Measurements from ENCODE around the gene PSMD11. TPM values are rescaled to one million over a fixed set of nuclear protein-coding genes. Genes with fewer than 3 reads are reported as not detected.

Gene PSMD11
- polyA plus RNA-seq, 1 of the 3 experiments (the other 2 are of a cell fraction), result 63.1 TPM

DNA sequence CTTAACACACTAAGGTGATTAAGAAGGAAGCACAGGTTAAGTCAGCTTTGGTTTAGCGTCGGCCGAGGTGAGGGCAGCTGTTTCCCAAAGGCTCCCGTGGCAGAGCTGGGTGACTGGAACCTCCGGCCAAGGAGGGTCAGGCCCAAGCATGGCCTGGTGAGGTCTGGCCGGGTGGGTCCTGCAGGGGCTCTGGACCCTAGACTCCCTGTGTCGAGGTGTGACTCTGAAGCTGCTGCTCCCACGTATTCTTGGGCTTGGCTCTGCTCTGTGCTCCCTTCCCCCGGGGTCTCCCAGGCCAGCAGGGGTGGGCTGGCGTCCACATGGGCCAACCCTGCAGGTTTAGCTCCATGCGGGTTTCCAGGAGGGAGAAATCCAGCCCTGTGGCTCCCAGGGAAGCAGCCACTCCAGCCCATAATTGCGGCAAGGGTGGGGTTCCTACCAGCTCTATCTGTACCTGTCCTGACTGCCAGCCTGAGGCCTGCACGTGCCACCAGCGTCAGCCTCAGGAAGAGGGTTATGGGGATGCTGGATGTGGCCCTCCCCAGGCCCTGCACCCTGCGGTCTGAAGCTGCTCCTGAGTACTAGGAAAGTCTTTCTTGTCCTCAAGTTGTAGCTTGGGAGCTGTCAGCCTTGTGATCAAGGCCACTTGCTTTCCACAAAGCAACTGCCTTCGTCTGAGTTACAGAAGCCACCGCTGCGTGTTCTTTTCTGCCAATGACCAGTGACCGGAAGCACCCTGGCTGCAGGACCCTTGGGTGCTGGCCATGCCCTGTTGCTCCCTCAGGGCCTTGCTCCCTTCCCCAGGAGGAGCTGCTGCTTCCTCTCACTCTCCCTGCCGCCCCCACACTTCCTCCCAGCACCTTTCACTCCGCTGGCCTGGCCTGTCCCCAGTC is 47.3 kb downstream of the PSMD11 start (continued):
- TF ChIP-seq, protein P1, sequence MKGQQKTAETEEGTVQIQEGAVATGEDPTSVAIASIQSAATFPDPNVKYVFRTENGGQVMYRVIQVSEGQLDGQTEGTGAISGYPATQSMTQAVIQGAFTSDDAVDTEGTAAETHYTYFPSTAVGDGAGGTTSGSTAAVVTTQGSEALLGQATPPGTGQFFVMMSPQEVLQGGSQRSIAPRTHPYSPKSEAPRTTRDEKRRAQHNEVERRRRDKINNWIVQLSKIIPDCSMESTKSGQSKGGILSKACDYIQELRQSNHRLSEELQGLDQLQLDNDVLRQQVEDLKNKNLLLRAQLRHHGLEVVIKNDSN (IDR thresholded peaks at IDR 0.05; ENCODE audit: borderline replicate concordance, low read depth), result no peak
- no peak for TF ChIP-seq RFX5 (IDR thresholded peaks at IDR 0.05; ENCODE audit: low read length)
- TF ChIP-seq CHD2 (IDR thresholded peaks at IDR 0.05; ENCODE audit: low read length, partially characterized antibody), result no peak
- no peak for TF ChIP-seq FOXM1 (IDR thresholded peaks at IDR 0.05; ENCODE audit: low read depth)
- TF ChIP-seq, protein P2, sequence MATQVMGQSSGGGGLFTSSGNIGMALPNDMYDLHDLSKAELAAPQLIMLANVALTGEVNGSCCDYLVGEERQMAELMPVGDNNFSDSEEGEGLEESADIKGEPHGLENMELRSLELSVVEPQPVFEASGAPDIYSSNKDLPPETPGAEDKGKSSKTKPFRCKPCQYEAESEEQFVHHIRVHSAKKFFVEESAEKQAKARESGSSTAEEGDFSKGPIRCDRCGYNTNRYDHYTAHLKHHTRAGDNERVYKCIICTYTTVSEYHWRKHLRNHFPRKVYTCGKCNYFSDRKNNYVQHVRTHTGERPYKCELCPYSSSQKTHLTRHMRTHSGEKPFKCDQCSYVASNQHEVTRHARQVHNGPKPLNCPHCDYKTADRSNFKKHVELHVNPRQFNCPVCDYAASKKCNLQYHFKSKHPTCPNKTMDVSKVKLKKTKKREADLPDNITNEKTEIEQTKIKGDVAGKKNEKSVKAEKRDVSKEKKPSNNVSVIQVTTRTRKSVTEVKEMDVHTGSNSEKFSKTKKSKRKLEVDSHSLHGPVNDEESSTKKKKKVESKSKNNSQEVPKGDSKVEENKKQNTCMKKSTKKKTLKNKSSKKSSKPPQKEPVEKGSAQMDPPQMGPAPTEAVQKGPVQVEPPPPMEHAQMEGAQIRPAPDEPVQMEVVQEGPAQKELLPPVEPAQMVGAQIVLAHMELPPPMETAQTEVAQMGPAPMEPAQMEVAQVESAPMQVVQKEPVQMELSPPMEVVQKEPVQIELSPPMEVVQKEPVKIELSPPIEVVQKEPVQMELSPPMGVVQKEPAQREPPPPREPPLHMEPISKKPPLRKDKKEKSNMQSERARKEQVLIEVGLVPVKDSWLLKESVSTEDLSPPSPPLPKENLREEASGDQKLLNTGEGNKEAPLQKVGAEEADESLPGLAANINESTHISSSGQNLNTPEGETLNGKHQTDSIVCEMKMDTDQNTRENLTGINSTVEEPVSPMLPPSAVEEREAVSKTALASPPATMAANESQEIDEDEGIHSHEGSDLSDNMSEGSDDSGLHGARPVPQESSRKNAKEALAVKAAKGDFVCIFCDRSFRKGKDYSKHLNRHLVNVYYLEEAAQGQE (IDR thresholded peaks at IDR 0.05; ENCODE audit: low read depth, low read length), result no peak
- TF ChIP-seq NFIC (IDR thresholded peaks at IDR 0.05; ENCODE audit: borderline replicate concordance), result no peak
- no peak for TF ChIP-seq JUND (IDR thresholded peaks at IDR 0.05)
- no peak for TF ChIP-seq TCF12 (IDR thresholded peaks at IDR 0.05)
- TF ChIP-seq, protein P3, sequence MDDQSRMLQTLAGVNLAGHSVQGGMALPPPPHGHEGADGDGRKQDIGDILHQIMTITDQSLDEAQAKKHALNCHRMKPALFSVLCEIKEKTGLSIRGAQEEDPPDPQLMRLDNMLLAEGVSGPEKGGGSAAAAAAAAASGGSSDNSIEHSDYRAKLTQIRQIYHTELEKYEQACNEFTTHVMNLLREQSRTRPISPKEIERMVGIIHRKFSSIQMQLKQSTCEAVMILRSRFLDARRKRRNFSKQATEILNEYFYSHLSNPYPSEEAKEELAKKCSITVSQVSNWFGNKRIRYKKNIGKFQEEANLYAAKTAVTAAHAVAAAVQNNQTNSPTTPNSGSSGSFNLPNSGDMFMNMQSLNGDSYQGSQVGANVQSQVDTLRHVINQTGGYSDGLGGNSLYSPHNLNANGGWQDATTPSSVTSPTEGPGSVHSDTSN (IDR thresholded peaks at IDR 0.05), result no peak
- no peak for TF ChIP-seq GATA2 (CRISPR knock-in tag; IDR thresholded peaks at IDR 0.05)
- TF ChIP-seq POLR2AphosphoS5 (IDR thresholded peaks at IDR 0.05; ENCODE audit: low read depth, low read length), result no peak
- no peak for TF ChIP-seq RXRA (IDR thresholded peaks at IDR 0.05; ENCODE audit: borderline replicate concordance, low read depth)

DNA sequence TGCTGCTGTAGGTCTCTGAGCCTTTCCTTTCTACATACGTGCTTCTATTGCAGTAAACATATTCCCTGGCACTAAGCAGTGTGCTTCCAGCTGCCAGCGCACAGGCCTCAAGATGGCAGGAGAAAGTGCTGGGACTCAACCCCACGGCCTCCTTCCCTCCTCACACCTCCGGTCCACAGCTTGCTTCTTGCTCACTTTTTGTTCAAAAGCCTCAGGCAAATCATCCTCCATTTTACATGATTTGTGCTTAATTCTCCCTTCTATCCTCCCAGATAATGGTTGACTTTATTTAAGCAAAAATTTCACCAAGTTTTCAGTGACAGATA is 47.9 kb downstream of the PSMD11 start:
- Histone ChIP-seq H3K4me2 (no peak overlapping the region), H3K27me3 (ENCODE audit: insufficient read depth) (no peaks in the 10 kb centered on the region), H3K9me3 (no peaks in the 10 kb centered on the region), H3K9me2 (no peaks in the 10 kb centered on the region), H3K36me3 (replicated peaks in 1 of 2; ENCODE audit: control insufficient read depth in 1 of 2, insufficient read depth in 2 of 2, low read length in 1 of 2) (peaks cover 0 to 32% of the 10 kb centered on the region in 2 experiments), H3K4me3 (ENCODE audit: low read depth in 2 of 2, low read length in 1 of 2) (no peak overlapping the region), H3K9ac (no peak overlapping the region), H4K20me1 (ENCODE audit: insufficient read depth) (peaks cover 10% of the 10 kb centered on the region; the same call in 1 of the 2 replicates), H3F3A (replicated peaks; ENCODE audit: insufficient read depth) (no peaks in the 10 kb centered on the region), H2AFZ (ENCODE audit: low read depth) (no peak overlapping the region), H3K4me1 (ENCODE audit: control insufficient read depth in 1 of 2, insufficient read depth in 2 of 2, low read depth in 1 of 2, low read length in 1 of 2) (peaks cover 0 to 59% of the 10 kb centered on the region in 2 experiments; a peak in 2 of 4 replicates), H3K79me2 (ENCODE audit: insufficient read depth) (no peaks in the 10 kb centered on the region), H3K27ac (ENCODE audit: low read depth in 2 of 2, low read length in 1 of 2) (no peak overlapping the region)
- ChIA-PET POLR2A (no interaction called here), CTCF (interaction anchor here (1.1 kb wide), 1 partner anchor 291 kb away, joined by 3 read pairs; no protein-coding TSS in a partner anchor)
- WGBS (ENCODE audit: low lambda C conversion rate), result 94% methylated on average over 4 of the region's 4 CpGs
- no peak for DNase-seq
- no peak for TF ChIP-seq GATA2 (CRISPR knock-in tag; IDR thresholded peaks at IDR 0.05)
- TF ChIP-seq, protein P4, sequence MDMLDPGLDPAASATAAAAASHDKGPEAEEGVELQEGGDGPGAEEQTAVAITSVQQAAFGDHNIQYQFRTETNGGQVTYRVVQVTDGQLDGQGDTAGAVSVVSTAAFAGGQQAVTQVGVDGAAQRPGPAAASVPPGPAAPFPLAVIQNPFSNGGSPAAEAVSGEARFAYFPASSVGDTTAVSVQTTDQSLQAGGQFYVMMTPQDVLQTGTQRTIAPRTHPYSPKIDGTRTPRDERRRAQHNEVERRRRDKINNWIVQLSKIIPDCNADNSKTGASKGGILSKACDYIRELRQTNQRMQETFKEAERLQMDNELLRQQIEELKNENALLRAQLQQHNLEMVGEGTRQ (IDR thresholded peaks at IDR 0.05; ENCODE audit: borderline replicate concordance, low read depth, low read length), result no peak

All from SK-N-SH (cell line).